Measurements from ENCODE around the gene ROBO1. TPM values are rescaled to one million over a fixed set of nuclear protein-coding genes. Genes with fewer than 3 reads are reported as not detected.

Gene ROBO1
- total and polyA plus RNA-seq, 2 donors (not counting 1 experiment from before 2014, with no cell fraction given): 0.27 to 3.2 TPM

DNA sequence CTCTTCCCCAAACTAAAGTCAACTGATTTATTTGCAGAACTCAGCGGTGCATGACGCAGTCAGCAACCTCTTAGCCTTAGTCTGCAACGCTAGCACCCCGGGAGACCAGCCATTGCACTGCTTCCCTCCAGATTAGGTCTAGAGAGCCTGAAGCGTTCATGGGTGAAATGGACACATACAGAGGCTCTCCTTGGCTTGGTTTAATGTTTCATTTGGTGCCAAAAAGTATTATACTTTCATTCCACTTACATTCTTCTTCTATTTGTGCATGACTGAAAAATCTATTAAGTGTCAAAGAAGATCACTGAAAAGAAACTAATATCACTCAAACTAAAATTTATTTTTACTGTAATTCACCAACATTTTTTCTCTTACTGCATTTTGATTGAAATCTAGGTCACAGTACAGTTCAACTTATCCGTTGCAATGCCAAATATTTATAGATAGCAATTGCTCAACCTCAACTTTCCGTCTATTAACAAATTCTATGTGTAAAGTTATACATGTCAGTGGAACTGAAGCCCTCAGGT lies 116.2 kb downstream of the ROBO1 start:
- Histone ChIP-seq H3K27me3 (replicated peaks in 1 of 4; ENCODE audit: control extremely low read depth in 1 of 4, control insufficient read depth in 3 of 4, insufficient read depth in 4 of 4, low read length in 3 of 4) (no peaks in the 10 kb centered on the region), H3K4me2 (replicated peaks; ENCODE audit: low read depth, low read length, poor library complexity, severe bottlenecking) (no peak overlapping the region), H4K20me1 (ENCODE audit: control insufficient read depth, insufficient read depth, low read length, poor library complexity, severe bottlenecking) (no peaks in the 10 kb centered on the region), H3K27ac (ENCODE audit: low read length in 2 of 2) (no peak overlapping the region), H3K9ac (ENCODE audit: low read length) (no peak overlapping the region), H3K9me3 (ENCODE audit: control extremely low read depth in 1 of 3, control insufficient read depth in 2 of 3, insufficient read depth in 1 of 3, low read length in 2 of 3) (no peaks in the 10 kb centered on the region), H2AFZ (ENCODE audit: insufficient read depth, low read depth, low read length, poor library complexity, severe bottlenecking) (no peak overlapping the region), H3K36me3 (replicated peaks in 1 of 2; ENCODE audit: control extremely low read depth in 1 of 2, control insufficient read depth in 1 of 2, extremely low read depth in 1 of 2, insufficient read depth in 2 of 2, low read length in 1 of 2) (no peaks in the 10 kb centered on the region), H3K4me1 (ENCODE audit: control insufficient read depth in 2 of 2, insufficient read depth in 2 of 2, low read length in 2 of 2) (no peaks in the 10 kb centered on the region), H3K4me3 (ENCODE audit: control extremely low read depth in 1 of 5, extremely low read depth in 1 of 5, insufficient read depth in 1 of 5, low read depth in 2 of 5, low read length in 4 of 5) (no peak overlapping the region), H3K79me2 (ENCODE audit: control insufficient read depth, insufficient read depth, low read length) (no peaks in the 10 kb centered on the region)
- Mint-ChIP-seq H3K9me3 (ENCODE audit: insufficient read depth) (peaks cover 6% of the 10 kb centered on the region), H3K27me3 (no peaks in the 10 kb centered on the region), H3K4me1 (no peaks in the 10 kb centered on the region), H3K27ac (no peak overlapping the region), H3K4me3 (no peak overlapping the region)
- CTCF ChIA-PET: no interaction called here
- 25% methylated on average over 2 of the region's 7 CpGs for WGBS (ENCODE audit: insufficient coverage)
- intact Hi-C loops (cut with micrococcal nuclease): no loop called here
- ATAC-seq (ENCODE audit: low read depth) (no peak), DNase-seq (no peak)
- POLR2A ChIA-PET: no interaction called here
- TF ChIP-seq CTCF (IDR thresholded peaks at IDR 0.05) (no peak), EZH2 (IDR thresholded peaks at IDR 0.05; ENCODE audit: borderline replicate concordance, insufficient read depth, low read depth, low read length, poor library complexity, severe bottlenecking) (no peak)

DNA sequence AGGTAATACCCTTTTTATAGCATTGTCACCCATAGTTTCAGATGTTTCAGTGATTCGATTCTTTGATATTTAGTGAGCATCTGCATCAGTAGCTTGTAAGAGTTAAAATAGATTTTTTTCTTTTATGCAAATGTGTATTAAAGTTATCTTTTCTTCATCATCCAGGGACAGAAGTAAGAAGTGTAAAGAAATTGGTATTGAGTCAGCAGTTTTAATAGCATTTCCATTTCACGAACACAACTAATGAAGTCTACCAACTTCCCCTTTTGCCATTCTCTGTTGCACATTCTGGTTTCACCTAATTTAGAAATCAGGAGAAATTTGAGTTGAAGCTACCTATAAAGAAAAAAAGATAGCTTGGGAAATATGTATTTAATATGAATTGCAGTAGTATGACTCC lies 127.9 kb downstream of the ROBO1 start:
- Histone ChIP-seq H4K20me1 (ENCODE audit: control insufficient read depth, insufficient read depth, low read length, poor library complexity, severe bottlenecking) (no peaks in the 10 kb centered on the region), H3K4me2 (replicated peaks; ENCODE audit: low read depth, low read length, poor library complexity, severe bottlenecking) (no peak overlapping the region), H3K27ac (ENCODE audit: low read length in 2 of 2) (no peak overlapping the region), H3K4me3 (ENCODE audit: control extremely low read depth in 1 of 5, extremely low read depth in 1 of 5, insufficient read depth in 1 of 5, low read depth in 2 of 5, low read length in 4 of 5) (no peak overlapping the region), H3K9me3 (ENCODE audit: control extremely low read depth in 1 of 3, control insufficient read depth in 2 of 3, insufficient read depth in 1 of 3, low read length in 2 of 3) (no peaks in the 10 kb centered on the region), H3K9ac (ENCODE audit: low read length) (no peak overlapping the region), H3K4me1 (ENCODE audit: control insufficient read depth in 2 of 2, insufficient read depth in 2 of 2, low read length in 2 of 2) (no peaks in the 10 kb centered on the region), H3K79me2 (ENCODE audit: control insufficient read depth, insufficient read depth, low read length) (no peaks in the 10 kb centered on the region), H3K27me3 (replicated peaks in 1 of 4; ENCODE audit: control extremely low read depth in 1 of 4, control insufficient read depth in 3 of 4, insufficient read depth in 4 of 4, low read length in 3 of 4) (no peaks in the 10 kb centered on the region), H2AFZ (ENCODE audit: insufficient read depth, low read depth, low read length, poor library complexity, severe bottlenecking) (no peak overlapping the region), H3K36me3 (replicated peaks in 1 of 2; ENCODE audit: control extremely low read depth in 1 of 2, control insufficient read depth in 1 of 2, extremely low read depth in 1 of 2, insufficient read depth in 2 of 2, low read length in 1 of 2) (no peaks in the 10 kb centered on the region)
- H3K4me3 Mint-ChIP-seq: no peak overlapping the region
- DNase-seq: no peak
- intact Hi-C loops (cut with micrococcal nuclease): no loop called here
- CTCF ChIA-PET: no interaction called here
- no CpG with 5 or more reads among the region's 2 CpGs for WGBS (ENCODE audit: insufficient coverage)
- POLR2A ChIA-PET: no interaction called here
- no peaks in the 10 kb centered on the region for H3K27me3 Mint-ChIP-seq
- H3K27ac Mint-ChIP-seq: no peak overlapping the region
- peaks cover 4% of the 10 kb centered on the region for H3K9me3 Mint-ChIP-seq (ENCODE audit: insufficient read depth)
- TF ChIP-seq CTCF (IDR thresholded peaks at IDR 0.05): no peak
- no peak for TF ChIP-seq EZH2 (IDR thresholded peaks at IDR 0.05; ENCODE audit: borderline replicate concordance, insufficient read depth, low read depth, low read length, poor library complexity, severe bottlenecking)
- ATAC-seq (ENCODE audit: low read depth): no peak
- H3K4me1 Mint-ChIP-seq: no peaks in the 10 kb centered on the region

Data from B cell (primary cell).